HG03196 (cell line): Measurements from ENCODE around the gene PRRT2.
"Not testable (repeated sequence)": the region's sequence is repeated elsewhere in the genome, so short reads cannot be mapped to it uniquely, and the experiment has no call there.

Experiments
- ATAC-seq: cut with Tn5 transposase; IDR thresholded peaks from one replicate; pipeline ENCODE4 v1.9.1; 2021; ENCODE audit not compliant: unreplicated experiment

PRRT2 gene

DNA sequence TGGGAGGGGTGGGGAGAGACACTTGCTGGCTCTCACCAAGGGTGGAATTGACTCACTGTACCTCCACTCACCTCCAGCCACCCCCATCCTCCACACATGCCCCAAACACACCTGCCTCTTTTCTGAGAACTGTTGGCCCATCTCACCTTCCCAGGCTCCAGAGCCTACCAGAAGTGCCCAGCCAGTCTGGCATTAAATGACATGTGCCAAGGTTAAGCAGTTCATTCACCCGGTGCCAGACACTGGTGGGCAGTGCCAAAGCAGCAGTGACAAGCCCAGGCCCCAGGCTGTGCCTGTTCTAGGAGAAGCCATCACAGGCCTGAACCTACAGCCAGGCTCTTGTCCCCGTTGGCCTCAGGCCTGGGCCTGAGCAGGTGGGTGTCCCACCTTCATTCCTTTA, 19.5 kb downstream of the PRRT2 start:
- ATAC-seq: no peak

DNA sequence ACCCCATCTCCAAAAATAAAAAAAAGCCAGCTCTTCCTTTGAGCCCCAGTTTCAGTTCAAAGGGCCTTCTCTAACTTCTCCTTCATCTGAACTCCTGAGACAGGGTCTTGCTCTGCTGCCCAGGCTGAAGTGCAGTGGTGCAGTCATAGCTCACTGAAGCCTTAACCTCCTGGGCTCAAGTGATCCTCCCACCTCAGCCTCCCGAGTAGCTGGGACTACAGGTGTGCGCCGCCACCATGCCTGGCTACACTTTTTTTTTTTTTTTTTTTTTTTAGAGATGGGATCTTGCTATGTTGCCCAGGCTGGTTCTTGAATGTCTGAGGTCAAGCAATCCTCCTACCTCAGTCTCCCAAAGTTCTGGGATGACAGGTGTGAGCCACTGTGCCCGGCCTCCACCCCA, 21.2 kb downstream of the PRRT2 start:
- ATAC-seq: not testable (repeated sequence)

DNA sequence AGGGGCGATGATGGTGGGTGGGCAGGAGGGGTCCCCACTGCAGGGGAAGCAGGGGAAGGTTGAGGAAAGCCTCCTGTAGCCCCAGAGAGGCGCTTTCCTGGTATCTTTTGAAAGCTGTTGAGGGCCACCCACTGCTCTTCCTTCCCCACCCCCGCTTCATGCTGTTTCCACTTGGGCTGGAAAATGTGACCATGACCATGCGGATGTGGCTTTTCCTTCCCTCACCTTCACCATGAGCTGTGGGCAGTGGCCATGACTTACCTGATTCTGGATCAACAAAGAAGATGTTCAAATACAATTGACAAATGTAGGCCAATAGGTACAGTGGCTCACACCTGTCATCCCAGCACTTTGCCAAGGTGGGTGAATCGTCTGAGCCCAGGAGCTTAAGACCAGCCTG, 22.1 kb downstream of the PRRT2 start:
- no peak for ATAC-seq

DNA sequence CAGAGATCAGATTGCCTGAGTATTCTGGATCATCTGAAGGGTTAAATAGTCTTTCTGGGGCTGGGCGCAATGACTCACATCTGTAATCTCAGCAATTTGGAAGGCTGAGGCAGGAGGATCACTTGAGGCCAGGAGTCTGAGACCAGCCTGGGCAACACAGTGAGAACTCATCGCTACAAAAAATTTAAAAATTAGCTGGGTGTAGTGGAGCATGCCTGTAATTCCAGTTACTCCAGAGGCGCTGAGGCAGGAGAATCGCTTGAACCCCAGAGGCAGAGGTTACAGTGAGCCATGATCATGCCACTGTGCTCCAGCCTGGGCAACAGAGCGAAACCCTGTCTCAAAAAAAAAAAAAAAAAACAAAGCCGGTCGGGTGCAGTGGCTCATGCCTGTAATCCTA, 23.9 kb downstream of the PRRT2 start:
- no peak for ATAC-seq

DNA sequence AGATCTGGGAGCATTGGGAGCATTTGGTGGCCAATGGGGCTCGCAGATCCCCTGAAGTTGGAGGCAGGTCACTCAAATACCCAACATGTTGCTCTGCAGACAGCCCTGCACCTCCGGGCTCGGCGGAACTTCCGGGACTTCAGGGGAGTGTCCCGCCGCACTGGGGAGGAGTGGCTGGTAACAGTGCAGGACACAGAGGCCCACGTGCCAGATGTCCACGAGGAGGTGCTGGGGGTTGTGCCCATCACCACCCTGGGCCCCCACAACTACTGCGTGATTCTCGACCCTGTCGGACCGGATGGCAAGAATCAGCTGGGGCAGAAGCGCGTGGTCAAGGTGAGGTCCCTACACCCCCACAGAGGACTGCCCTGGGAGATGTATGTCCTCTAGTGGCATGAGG, 24.6 kb downstream of the PRRT2 start:
- ATAC-seq: no peak

DNA sequence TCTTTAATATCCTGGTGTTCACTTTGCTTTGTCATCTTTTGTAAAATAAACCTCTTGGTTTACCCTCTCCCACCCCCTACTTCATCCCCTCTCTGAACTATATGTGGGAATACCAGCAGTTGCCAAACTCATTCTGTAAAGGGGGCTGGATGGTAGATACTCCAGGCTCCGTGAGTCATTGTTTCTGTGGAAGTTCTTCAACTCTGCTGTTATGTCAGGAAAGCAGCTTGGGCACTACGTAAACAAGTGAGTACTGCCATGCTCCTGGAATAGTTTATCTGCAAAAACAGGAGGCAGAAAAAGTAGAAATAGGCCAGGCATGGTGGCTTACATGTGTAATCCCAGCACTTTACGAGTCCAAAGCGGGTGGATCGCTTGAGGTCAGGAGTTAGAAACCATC, 25.8 kb downstream of the PRRT2 start:
- ATAC-seq: no peak

DNA sequence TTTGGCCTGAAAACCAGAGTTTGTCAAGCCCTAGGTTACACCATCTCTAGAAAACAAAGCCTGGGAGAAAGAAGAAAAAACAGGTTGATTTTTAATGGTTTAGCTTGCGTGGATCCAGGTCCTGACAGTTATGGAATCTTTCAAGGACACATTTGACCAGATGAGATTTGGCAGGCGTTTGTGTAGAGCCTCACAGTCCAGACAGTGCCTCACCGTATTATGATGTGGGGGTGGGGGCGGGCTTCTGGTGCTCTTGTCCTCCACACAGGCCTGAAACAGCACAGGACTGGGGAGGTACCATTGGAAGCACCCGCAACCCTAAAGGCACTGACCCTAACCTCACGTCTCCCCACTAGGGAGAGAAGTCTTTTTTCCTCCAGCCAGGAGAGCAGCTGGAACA, 27.8 kb downstream of the PRRT2 start:
- ATAC-seq: no peak

DNA sequence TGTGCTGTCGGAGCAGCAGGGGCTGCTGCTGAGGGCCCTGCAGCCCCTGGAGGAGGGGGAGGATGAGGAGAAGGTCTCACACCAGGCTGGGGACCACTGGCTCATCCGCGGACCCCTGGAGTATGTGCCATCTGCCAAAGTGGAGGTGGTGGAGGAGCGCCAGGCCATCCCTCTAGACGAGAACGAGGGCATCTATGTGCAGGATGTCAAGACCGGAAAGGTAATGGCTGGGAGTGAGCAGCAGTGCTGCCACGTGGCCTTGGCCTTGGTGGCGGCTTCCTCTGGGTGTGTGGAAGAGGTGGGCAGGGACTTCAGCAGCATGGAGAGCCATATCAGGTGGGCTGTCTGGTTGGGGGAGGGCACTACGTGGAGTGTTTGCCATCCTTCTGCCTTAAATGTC, 28.2 kb downstream of the PRRT2 start:
- ATAC-seq: no peak

DNA sequence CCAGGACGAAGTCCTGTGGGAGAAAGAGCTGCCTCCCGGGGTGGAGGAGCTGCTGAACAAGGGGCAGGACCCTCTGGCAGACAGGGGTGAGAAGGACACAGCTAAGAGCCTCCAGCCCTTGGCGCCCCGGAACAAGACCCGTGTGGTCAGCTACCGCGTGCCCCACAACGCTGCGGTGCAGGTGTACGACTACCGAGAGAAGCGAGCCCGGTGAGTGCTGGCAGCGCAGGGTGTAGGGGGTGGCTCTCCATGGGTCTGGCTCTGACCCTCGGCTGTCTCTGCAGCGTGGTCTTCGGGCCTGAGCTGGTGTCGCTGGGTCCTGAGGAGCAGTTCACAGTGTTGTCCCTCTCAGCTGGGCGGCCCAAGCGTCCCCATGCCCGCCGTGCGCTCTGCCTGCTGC, 29.6 kb downstream of the PRRT2 start:
- ATAC-seq: no peak

DNA sequence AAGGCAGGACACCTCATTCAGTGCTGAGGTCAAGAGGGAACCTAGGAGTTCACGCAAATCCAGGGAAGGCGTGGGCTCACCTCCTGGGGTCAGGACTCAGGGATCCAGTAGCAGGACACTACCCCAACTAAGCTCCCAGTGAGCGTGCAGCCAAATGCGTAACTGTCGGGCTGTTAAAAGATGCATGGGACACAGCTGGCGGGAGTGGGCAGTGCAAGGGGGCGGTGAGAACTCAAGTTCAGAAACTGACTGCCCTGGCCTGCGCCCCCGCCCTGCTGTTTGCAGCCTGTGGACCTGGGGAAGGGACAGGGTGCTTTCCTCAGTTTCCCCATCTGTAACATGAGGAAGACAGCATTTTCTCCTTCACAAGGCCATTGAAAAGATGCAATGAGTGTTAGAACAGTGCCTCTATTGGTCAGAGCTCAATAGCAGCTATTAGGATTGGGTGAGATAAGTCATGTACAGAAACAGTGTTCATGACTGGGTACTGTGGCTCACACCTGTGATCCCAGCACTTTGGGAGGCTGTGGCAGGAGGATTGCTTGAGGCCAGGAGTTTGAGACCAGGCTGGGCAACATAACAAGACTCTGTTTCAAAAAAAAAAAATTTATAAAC, 30.8 kb downstream of the PRRT2 start:
- ATAC-seq: no peak

DNA sequence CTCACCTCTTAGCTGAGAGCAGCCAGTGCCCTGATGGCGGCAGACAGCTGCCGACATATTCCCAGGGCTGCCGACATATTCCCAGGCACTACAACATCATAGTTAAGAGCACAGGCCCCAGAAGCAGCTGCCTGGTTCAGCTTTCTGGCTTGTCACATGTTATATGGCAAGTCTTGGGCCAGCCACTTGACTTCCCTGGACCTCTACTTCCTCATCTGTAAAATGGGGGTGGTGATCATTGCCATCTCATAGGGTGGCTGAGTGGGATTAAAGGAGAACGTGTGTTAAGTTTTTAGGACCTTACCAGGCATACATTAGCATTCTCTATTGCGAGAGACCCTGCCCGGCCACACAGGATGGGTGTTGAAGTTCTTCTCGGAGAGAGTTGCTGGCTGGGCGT, 31.9 kb downstream of the PRRT2 start:
- ATAC-seq: no peak

DNA sequence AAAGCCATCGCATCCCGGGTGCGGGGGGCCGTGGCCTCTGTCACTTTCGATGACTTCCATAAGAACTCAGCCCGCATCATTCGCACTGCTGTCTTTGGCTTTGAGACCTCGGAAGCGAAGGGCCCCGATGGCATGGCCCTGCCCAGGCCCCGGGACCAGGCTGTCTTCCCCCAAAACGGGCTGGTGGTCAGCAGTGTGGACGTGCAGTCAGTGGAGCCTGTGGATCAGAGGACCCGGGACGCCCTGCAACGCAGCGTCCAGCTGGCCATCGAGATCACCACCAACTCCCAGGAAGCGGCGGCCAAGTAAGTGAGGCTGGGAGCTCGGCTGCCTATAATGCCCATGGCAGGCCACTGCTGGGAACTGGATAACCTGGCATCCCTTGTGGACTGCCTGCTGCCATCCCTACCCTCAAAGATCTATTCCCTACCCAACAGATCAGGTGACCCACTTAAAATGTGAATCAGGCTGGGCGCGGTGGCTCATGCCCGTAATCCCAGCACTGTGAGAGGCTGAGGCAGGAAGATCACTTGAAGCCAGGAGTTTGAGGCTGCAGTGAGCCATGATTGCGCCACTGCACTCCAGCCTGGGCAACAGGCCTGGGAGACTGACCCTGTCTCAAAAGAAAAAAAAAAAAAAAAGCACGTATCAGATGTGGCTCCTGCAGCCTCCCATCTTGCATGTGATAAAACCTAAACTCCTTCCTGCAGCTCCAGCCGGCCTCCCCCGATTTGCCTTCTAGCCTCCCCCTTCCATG, 32.8 kb downstream of the PRRT2 start:
- ATAC-seq: no peak

DNA sequence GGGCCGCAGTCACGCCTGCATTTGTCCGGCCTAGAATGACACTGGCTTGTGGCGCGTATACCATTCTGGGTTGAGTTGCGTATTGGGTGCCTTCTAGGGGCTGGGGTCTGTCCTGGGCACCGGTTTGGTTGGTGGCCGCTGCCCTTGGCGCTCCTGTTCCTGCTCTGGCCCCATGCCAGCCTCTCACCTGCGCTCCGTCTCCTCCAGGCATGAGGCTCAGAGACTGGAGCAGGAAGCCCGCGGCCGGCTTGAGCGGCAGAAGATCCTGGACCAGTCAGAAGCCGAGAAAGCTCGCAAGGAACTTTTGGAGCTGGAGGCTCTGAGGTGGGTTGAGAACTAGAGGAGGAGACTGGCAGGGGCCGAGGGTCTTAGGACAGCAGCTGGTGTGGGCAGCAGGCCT, 33.7 kb downstream of the PRRT2 start:
- ATAC-seq: no peak

DNA sequence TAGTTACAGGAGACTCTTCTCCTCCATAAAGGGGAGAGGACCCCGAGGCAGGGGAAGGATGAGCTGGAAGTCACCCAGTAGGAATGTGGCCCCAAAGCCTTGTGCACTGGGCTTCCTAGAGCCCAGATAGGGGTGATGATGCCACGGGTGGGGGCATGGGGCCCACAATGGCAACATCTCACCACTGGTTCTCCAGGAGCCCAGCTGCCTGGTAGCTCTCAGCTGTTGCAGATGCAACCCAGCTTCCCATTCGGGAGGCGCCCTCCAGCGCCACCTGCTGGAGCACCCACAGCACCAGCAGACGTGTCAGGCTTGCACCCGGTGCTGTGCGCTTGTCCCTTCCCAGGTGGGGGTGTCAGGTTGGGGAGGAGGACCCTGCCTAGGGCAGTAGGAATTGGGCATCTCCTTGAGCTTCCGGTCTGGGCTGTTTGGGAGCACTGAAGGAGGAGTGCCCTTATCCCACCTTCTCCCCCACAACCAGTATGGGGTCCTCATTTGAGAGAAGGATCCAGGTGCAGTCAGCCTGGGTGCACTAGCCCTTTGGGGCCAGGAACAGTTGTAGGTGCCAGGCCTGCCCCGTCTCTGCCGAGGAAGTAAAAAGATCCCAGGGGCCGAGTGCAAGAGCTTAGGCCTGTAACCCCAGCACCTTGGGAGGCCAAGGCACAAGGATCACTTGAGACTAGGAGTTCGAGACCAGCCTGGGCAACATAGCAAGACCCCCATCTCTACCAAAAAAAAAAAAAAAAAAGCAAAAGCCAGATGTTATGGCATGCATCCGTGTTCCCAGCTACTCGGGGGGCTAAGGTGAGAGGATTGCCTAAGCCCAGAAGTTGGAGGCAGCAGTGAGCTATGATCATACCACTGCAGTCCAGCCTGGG, 36.7 kb downstream of the PRRT2 start:
- ATAC-seq: no peak

DNA sequence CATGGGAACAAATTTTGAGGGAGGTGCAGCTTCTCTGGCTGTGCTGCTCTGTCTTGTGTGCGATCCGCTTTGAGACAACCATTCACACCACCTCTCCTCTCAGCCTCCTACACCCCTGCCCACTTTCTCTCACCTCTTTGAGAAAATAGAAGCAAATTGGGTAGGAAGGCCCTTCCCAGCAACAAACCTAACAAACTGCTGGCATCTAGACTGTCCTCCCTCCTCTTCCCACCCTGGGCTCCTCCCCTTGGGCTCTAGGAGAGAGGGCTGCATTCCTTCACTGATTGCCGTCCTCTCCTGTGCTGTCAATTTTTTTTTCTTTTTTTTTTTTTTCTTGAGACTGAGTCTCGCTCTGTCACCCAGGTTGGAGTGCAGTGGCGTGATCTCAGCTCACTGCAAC, 37.5 kb downstream of the PRRT2 start:
- no peak for ATAC-seq

DNA sequence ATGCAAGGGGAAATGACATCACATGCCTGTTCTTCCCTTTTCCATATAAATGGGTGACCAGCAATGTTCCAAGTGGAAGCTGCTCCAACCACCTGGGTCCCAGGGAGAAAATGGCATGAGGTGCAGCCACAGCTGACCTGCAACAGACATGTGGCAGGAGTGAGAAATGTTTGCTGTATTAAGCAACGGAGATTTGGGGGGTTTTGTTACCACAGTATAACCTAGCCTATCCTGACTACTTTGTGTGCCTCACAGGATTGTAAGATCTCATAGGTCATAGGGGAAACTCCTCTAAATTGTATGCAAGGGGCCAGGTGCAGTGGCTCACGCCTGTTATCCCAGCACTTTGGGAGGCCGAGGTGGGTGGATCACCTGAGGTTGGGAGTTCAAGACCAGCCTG, 39.0 kb downstream of the PRRT2 start:
- ATAC-seq: no peak

DNA sequence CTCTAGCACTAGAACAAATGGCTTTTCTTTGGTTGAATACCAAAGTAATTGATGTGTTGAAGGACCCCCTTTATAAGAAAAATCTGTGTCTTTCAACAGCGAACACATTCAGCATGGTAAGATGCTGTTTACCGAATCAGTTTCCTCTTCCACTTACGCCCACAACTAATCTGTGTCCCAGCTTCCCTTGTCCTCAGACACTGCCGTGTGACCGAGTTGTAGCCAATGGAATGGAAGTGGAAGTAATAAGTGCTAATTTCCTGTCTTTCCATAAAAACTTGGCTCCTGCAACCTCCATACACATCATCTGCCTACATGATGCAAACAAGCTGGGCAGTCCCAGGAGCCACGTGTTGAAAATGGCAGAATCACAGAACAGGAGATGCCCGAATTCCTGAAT, 40.7 kb downstream of the PRRT2 start:
- no peak for ATAC-seq

DNA sequence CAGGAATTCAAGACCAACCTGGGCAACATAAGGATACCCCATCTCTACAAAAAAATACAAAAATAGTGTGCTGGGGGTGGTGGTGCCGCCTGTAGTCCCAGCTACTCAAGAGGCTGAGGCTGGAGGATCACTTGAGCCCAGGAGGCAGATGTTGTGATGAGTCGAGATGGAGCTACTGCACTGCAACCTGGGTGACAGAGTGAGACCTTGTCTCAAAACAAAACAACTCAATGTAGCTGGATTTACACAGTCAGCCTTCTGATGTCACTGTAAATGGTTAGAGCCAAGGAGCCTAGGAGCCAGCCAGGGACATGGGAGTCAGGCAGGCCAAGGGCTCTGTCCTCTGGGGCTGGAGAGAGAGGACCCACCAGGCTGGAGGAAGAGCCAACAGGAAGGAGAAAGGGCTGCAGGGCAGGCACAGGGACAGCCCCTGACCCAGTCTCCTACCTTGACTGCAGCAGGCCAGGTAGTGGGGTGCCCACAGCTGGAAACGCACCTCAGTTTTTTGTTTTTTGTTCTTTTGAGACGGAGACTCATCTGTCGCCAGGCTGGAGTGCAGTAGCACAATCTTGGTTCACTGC, 42.6 kb downstream of the PRRT2 start:
- no peak for ATAC-seq

DNA sequence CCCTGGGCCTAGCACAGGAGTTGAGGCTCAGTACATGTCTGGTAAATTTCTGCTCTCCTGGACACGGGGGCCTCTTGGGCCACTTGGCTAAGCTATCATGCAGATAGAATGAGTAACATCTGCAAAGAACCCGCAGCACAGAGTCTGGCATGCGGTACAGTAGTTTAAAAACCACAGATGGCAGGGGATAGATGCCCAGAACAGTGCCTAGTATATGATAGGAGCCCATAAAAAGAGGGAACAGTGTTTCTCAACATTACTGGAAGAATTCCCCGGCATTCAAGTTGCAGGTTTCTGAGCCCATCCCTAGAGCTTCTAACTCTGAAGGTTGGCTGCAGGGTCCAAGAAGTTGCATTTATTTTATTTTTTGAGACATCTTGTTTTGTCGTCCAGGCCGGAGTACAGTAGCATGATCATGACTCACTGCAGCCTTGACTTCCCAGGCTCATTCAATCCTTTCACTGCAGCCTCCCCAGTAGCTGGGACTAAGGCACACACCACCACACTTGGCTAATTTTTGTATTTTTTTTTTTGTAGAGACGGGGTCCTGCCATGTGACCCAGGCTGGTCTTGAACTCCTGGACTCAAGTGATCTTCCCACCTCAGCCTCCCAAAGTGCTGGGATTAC, 45.3 kb downstream of the PRRT2 start:
- ATAC-seq: no peak

DNA sequence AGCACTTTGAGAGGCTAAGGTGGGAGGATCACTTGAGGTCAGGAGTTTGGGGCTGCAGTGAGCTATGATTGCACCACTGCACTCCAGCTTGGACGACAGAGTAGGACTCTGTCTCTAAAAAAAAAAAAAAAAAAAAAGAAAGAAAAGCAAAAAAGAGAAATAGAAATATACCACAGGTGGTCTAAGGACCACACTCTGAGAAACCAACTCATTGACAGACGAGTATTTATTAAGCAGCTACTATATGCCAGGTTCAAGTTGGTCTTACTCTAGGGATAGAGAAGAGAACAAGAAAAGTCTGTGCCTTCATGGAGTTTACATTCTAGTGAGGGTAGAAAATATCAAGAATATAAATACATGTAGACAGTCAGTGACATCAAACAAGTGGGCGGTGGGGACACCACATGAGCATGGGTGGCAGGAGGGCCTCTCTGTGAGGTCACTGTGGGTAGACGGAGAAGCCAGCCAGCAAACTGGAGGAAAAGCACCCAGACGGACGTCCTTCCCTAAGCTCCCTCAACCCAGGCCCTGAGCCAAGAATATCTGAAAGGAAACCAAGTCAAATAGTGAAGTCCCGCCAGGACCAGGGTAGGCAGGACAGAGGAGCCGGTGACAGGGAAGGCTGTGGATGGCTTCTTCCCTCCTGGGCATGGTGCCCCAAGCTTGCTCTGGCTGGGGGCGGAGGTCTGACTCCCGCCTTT, 46.3 kb downstream of the PRRT2 start:
- ATAC-seq: no peak

DNA sequence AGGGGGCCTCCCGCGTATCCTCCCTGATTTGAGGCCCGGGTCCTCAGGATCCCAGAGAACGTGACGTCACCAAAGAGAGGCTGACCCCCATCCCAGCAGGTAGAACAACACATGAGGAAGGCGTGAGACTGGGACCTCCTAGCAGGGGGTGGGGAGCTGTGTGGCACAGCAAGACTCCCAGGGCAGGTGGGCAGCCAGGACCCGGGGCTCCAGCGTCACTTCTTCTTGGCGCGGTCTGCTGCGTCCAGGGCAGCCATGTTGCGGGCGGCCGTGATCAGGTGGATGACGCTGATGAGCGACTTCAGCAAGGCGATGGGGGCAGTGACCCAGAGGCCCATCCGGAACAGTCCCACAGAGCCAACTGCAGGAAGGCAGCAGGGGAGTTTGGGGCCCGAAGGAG, 47.0 kb downstream of the PRRT2 start:
- ATAC-seq: no peak
